Caco-2 (cell line): ENCODE results near the gene DOCK4. TPM values are rescaled to one million over a fixed set of nuclear protein-coding genes. Genes with fewer than 3 reads are reported as not detected.

Source experiments
- BruUV-seq: library from RNA; stranded (reverse); fragments of 400-500 nt; replicated peaks from 2 replicates; lab custom pipeline; 2021; lab: Mats Ljungman, UMichigan
- CTCF ChIA-PET: fragments of 300-600 bp; sonication (Branson Sonifier 250); formaldehyde crosslinking; loops from one replicate; lab custom pipeline; 2022; ENCODE audit warnings: antibody characterized with exemption; lab: Charles Lee
- POLR2A ChIA-PET: fragments of 300-600 bp; sonication (Branson Sonifier 250); formaldehyde crosslinking; loops from one replicate; lab custom pipeline; 2022; ENCODE audit warnings: antibody characterized with exemption; lab: Charles Lee
- DNase-seq, 2 experiments: peaks; one replicate each; pipeline versions ENCODE4 v3.0.0 to v3.0.0-alpha.2; 2020 to 2022
- H3K27me3 ChIP-seq: replicated peaks from 2 replicates; pipeline ENCODE4 v1.6.0; 2011; ENCODE audit warnings: low read length; ENCODE audit not compliant: control insufficient read depth, insufficient read depth
- H3K36me3 ChIP-seq: 2 replicates; pipeline ENCODE4 v1.5.1; 2011; ENCODE audit warnings: low read length; ENCODE audit not compliant: control insufficient read depth, insufficient read depth
- H3K4me1 ChIP-seq: fragments of 250-450 bp; sonication (Bioruptor Pico); 2 replicates; pipeline ENCODE4 v1.5.1; 2020; ENCODE audit warnings: mild to moderate bottlenecking
- H3K4me3 ChIP-seq: 2 replicates; pipeline ENCODE4 v1.5.1; 2011; ENCODE audit warnings: low read depth, mild to moderate bottlenecking, control low read depth, low read length
- H3K9me3 ChIP-seq: fragments of 250-450 bp; sonication (Bioruptor Pico); 2 replicates; pipeline ENCODE4 v1.5.1; 2020; ENCODE audit warnings: mild to moderate bottlenecking, moderate library complexity
- H3K27ac Mint-ChIP-seq: one replicate; pipeline ENCODE4 v1.8.0; 2022; ENCODE audit warnings: mixed read lengths; ENCODE audit not compliant: unreplicated experiment
- H3K27me3 Mint-ChIP-seq: one replicate; pipeline ENCODE4 v1.8.0; 2022; ENCODE audit warnings: mixed read lengths; ENCODE audit not compliant: insufficient read depth, unreplicated experiment
- H3K36me3 Mint-ChIP-seq: one replicate; pipeline ENCODE4 v1.8.0; 2022; ENCODE audit warnings: mild to moderate bottlenecking, mixed read lengths; ENCODE audit not compliant: insufficient read depth, unreplicated experiment
- H3K4me1 Mint-ChIP-seq: one replicate; pipeline ENCODE4 v1.8.0; 2022; ENCODE audit warnings: low read depth, mixed read lengths; ENCODE audit not compliant: unreplicated experiment
- H3K4me3 Mint-ChIP-seq: one replicate; pipeline ENCODE4 v1.8.0; 2022; ENCODE audit warnings: mild to moderate bottlenecking, moderate library complexity, mixed read lengths; ENCODE audit not compliant: unreplicated experiment
- H3K9me3 Mint-ChIP-seq: one replicate; pipeline ENCODE4 v1.8.0; 2022; ENCODE audit warnings: mixed read lengths; ENCODE audit not compliant: unreplicated experiment
- intact Hi-C: fragments of 100-400 bp; cut with micrococcal nuclease; formaldehyde crosslinking; loops from one replicate; pipeline ENCODE4 v1.10.0; 2022; ENCODE audit not compliant: unreplicated experiment
- total RNA-seq: library from RNA; stranded (reverse); gene quantifications from 2 replicates; pipeline ENCODE4 v1.2.3, GENCODE V29; 2022
- TF ChIP-seq, protein P1 (sequence below), 2 experiments: fragments of 200-600 bp in 1 of 2; IDR thresholded peaks; 1 replicate in 1 of 2; 2 replicates in 1 of 2; pipeline versions ENCODE4 v1.5.1 to v1.8.0; 2011 to 2022; ENCODE audit warnings: antibody characterized with exemption in 1 of 2, control low read depth in 1 of 2, inconsistent platforms in 1 of 2, low read depth in 1 of 2, low read length in 1 of 2, mild to moderate bottlenecking in 1 of 2, moderate library complexity in 1 of 2; ENCODE audit not compliant: insufficient read depth in 1 of 2, severe bottlenecking in 1 of 2, unreplicated experiment in 1 of 2

Gene DOCK4
- total RNA-seq, 1 experiment from 2014 or later: 2.0 TPM

DNA sequence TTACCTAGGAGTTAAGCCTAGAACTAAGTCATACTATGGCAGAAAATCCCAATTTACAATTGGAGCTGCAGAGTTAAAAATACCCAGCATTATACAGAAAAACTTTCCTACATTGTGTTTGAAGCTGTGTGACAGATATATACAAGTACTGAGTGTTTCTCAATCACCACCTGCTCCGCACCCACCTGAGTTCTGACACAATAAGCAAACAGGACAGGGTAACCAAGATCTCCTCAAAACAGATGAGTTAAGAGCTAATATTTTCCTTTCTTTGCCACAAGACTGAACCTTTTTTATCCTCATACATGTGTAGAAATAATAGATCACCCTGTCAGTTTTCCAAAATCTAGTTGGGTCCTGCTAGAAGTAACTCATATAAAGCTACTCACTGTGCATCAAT is 186.3 kb downstream of the DOCK4 start:
- no peak overlapping the region for H3K4me3 ChIP-seq
- TF ChIP-seq, protein P1, sequence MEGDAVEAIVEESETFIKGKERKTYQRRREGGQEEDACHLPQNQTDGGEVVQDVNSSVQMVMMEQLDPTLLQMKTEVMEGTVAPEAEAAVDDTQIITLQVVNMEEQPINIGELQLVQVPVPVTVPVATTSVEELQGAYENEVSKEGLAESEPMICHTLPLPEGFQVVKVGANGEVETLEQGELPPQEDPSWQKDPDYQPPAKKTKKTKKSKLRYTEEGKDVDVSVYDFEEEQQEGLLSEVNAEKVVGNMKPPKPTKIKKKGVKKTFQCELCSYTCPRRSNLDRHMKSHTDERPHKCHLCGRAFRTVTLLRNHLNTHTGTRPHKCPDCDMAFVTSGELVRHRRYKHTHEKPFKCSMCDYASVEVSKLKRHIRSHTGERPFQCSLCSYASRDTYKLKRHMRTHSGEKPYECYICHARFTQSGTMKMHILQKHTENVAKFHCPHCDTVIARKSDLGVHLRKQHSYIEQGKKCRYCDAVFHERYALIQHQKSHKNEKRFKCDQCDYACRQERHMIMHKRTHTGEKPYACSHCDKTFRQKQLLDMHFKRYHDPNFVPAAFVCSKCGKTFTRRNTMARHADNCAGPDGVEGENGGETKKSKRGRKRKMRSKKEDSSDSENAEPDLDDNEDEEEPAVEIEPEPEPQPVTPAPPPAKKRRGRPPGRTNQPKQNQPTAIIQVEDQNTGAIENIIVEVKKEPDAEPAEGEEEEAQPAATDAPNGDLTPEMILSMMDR (IDR thresholded peaks at IDR 0.05; ENCODE audit: insufficient read depth in 1 of 2, low read depth in 1 of 2, low read length in 1 of 2, severe bottlenecking in 1 of 2, unreplicated experiment in 1 of 2): no peak
- DNase-seq: no peak
- Mint-ChIP-seq H3K9me3 (no peaks in the 10 kb centered on the region), H3K27me3 (no peaks in the 10 kb centered on the region), H3K27ac (no peak overlapping the region), H3K36me3 (no peaks in the 10 kb centered on the region), H3K4me3 (no peak overlapping the region), H3K4me1 (no peaks in the 10 kb centered on the region)
- no peaks in the 10 kb centered on the region for H3K9me3 ChIP-seq
- ChIA-PET POLR2A (no interaction called here), CTCF (no interaction called here)
- intact Hi-C loops: no loop called here
- BruUV-seq: no TSS peak
- H3K36me3 ChIP-seq: no peaks in the 10 kb centered on the region
- peaks cover 4% of the 10 kb centered on the region; the same call in 1 of the 2 replicates for H3K4me1 ChIP-seq
- no peaks in the 10 kb centered on the region for H3K27me3 ChIP-seq

DNA sequence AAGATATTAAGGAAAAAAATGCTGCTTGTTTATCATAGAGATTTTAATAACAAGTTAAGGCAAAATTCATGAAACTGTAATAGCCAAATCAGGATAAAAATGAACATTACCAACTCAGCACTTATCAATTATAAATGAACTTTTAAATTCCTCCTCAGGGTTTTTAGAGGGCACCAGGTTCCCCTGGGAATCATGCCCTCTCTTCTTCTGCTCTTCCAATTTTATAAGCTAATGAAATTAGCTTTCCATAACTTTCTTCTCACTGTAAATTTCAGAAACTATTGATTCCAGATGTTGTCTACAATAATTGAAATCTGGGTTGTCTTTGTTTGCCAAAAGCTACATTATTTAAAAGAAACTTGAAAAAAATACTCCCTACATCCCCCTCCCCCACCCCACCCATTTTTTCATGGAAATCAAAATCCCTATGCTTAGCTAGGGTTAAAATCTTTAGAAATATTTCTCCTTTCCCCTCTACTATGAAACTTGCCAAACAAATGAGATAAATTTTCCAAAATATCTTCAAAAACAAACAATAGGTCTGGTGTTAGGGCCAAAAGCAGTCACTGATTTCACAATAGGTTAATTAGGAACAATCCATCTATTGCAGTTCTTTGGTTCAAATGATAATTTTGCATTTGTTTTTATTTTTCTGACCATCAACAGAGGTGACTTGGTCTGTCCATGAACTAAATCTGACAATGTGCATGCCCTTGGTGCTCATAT is 187.7 kb downstream of the DOCK4 start:
- peaks cover 6% of the 10 kb centered on the region for H3K4me1 Mint-ChIP-seq

DNA sequence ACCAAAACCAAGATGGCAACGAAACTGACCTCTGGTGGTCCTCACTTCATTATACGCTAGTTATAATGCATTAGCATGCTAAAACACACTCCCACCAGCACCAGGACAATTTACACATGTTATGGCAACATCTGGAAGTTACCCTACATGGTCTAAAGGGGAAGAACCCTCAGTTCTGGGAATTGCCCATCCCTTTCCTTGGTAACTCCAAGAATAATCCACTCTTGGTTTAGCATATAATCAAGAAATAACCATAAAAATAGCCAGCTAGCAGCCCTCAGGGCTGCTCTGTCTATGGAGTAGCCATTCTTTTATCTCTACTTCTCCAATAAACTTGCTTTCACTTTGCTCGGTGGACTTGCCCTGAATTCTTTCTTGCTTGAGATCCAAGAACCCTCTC is 191.1 kb downstream of the DOCK4 start:
- H3K4me3 Mint-ChIP-seq: no peak overlapping the region
- no TSS peak for BruUV-seq

More for the DNA sequence above, 187.7 kb downstream of the DOCK4 start:
- Histone ChIP-seq H3K36me3 (no peaks in the 10 kb centered on the region), H3K27me3 (no peaks in the 10 kb centered on the region), H3K4me3 (no peak overlapping the region), H3K4me1 (peaks cover 7% of the 10 kb centered on the region), H3K9me3 (no peaks in the 10 kb centered on the region)
- BruUV-seq: no TSS peak
- H3K27me3 Mint-ChIP-seq: no peaks in the 10 kb centered on the region
- TF ChIP-seq, protein P1 (IDR thresholded peaks at IDR 0.05; ENCODE audit: insufficient read depth in 1 of 2, low read depth in 1 of 2, low read length in 1 of 2, severe bottlenecking in 1 of 2, unreplicated experiment in 1 of 2): no peak
- ChIA-PET POLR2A (no interaction called here), CTCF (no interaction called here)
- H3K27ac Mint-ChIP-seq: no peak overlapping the region
- no peaks in the 10 kb centered on the region for H3K36me3 Mint-ChIP-seq
- H3K9me3 Mint-ChIP-seq: no peaks in the 10 kb centered on the region
- intact Hi-C loops: no loop called here
- DNase-seq: no peak
- H3K4me3 Mint-ChIP-seq: no peak overlapping the region

More for the DNA sequence above, 191.1 kb downstream of the DOCK4 start:
- Mint-ChIP-seq H3K27me3 (no peaks in the 10 kb centered on the region), H3K36me3 (no peaks in the 10 kb centered on the region), H3K27ac (no peak overlapping the region), H3K9me3 (no peaks in the 10 kb centered on the region), H3K4me1 (peaks cover 21% of the 10 kb centered on the region)
- Histone ChIP-seq H3K4me3 (no peak overlapping the region), H3K9me3 (no peaks in the 10 kb centered on the region), H3K36me3 (no peaks in the 10 kb centered on the region; the same call in 1 of the 2 replicates), H3K4me1 (peaks cover 10% of the 10 kb centered on the region), H3K27me3 (no peaks in the 10 kb centered on the region)
- CTCF ChIA-PET: no interaction called here
- POLR2A ChIA-PET: no interaction called here
- intact Hi-C loops: no loop called here
- TF ChIP-seq, protein P1 (IDR thresholded peaks at IDR 0.05; ENCODE audit: insufficient read depth in 1 of 2, low read depth in 1 of 2, low read length in 1 of 2, severe bottlenecking in 1 of 2, unreplicated experiment in 1 of 2): no peak
- DNase-seq: no peak
